HepG2 (cell line): ENCODE data around the gene DIAPH1. TPM values are rescaled to one million over a fixed set of nuclear protein-coding genes. Genes with fewer than 3 reads are reported as not detected.
A peak's percentile ranks its signal among the peaks of the same experiment; 100 is the strongest.

Experiments
- CBX5 ChIP-seq: sonication (generic); formaldehyde crosslinking; IDR thresholded peaks from 2 replicates; pipeline ENCODE4 v1.4.0; 2020; ENCODE audit warnings: missing genetic modification reagents, borderline replicate concordance
- ETV5 ChIP-seq: IDR thresholded peaks from 2 replicates; pipeline ENCODE4 v1.6.1; 2018; ENCODE audit warnings: missing biosample characterization, missing genetic modification reagents, inconsistent platforms, borderline replicate concordance
- GATAD1 ChIP-seq: IDR thresholded peaks from 2 replicates; pipeline ENCODE4 v1.6.1; 2016; ENCODE audit warnings: missing genetic modification reagents, missing compliant biosample characterization
- IRF9 ChIP-seq: sonication (generic); formaldehyde crosslinking; IDR thresholded peaks from 2 replicates; pipeline ENCODE4 v1.8.0; 2022; ENCODE audit warnings: missing genetic modification reagents, mild to moderate bottlenecking, borderline replicate concordance
- MXD4 ChIP-seq: IDR thresholded peaks from 2 replicates; pipeline ENCODE4 v1.6.1; 2016; ENCODE audit warnings: mild to moderate bottlenecking, missing biosample characterization, missing genetic modification reagents
- NR0B2 ChIP-seq: sonication (generic); formaldehyde crosslinking; IDR thresholded peaks from 2 replicates; pipeline ENCODE4 v1.4.0; 2020; ENCODE audit warnings: mild to moderate bottlenecking, missing genetic modification reagents
- POLR2G ChIP-seq: fragments of 200-400 bp; formaldehyde crosslinking; IDR thresholded peaks from 2 replicates; pipeline ENCODE4 v1.6.1; 2018; ENCODE audit warnings: mild to moderate bottlenecking, low read depth, low read length, moderate library complexity
- REPIN1 ChIP-seq: sonication (generic); formaldehyde crosslinking; IDR thresholded peaks from 2 replicates; pipeline ENCODE4 v1.8.0; 2022; ENCODE audit warnings: missing genetic modification reagents, low read depth, mild to moderate bottlenecking, borderline replicate concordance
- SALL1 ChIP-seq: sonication (generic); formaldehyde crosslinking; IDR thresholded peaks from 2 replicates; pipeline ENCODE4 v1.8.0; 2022; ENCODE audit warnings: mild to moderate bottlenecking, missing genetic modification reagents
- SALL2 ChIP-seq: sonication (generic); formaldehyde crosslinking; IDR thresholded peaks from 2 replicates; pipeline ENCODE4 v1.8.1; 2023; ENCODE audit warnings: mild to moderate bottlenecking, missing genetic modification reagents, inconsistent platforms
- SP2 ChIP-seq: sonication (generic); formaldehyde crosslinking; IDR thresholded peaks from 2 replicates; pipeline ENCODE4 v1.5.1; 2020; ENCODE audit warnings: mild to moderate bottlenecking, missing genetic modification reagents
- SPEN ChIP-seq: sonication (generic); formaldehyde crosslinking; IDR thresholded peaks from 2 replicates; pipeline ENCODE4 v1.5.1; 2020; ENCODE audit warnings: low read depth, mild to moderate bottlenecking, missing genetic modification reagents
- TBL1XR1 ChIP-seq: fragments of 150-350 bp; IDR thresholded peaks from 2 replicates; pipeline ENCODE4 v1.6.1; 2014; ENCODE audit warnings: borderline replicate concordance, low read length; ENCODE audit not compliant: partially characterized antibody
- TCF7 ChIP-seq: sonication (generic); IDR thresholded peaks from 2 replicates; pipeline ENCODE4 v1.6.1; 2016; ENCODE audit warnings: antibody characterized with exemption, low read depth
- ZBTB34 ChIP-seq: sonication (generic); formaldehyde crosslinking; IDR thresholded peaks from 2 replicates; pipeline ENCODE4 v1.8.0; 2022; ENCODE audit warnings: mild to moderate bottlenecking, missing genetic modification reagents
- ZKSCAN5 ChIP-seq: sonication (generic); formaldehyde crosslinking; IDR thresholded peaks from 2 replicates; pipeline ENCODE4 v1.5.1; 2020; ENCODE audit warnings: mild to moderate bottlenecking, missing genetic modification reagents
- ZNF225 ChIP-seq: sonication (generic); formaldehyde crosslinking; IDR thresholded peaks from 2 replicates; pipeline ENCODE4 v1.4.0; 2020; ENCODE audit warnings: mild to moderate bottlenecking, missing genetic modification reagents
- ZNF317 ChIP-seq: sonication (generic); formaldehyde crosslinking; IDR thresholded peaks from 2 replicates; pipeline ENCODE4 v1.5.0; 2020; ENCODE audit warnings: mild to moderate bottlenecking, missing genetic modification reagents
- polyA plus RNA-seq, 8 experiments: library from polyadenylated mRNA; depleted of rRNA in 3 of 8; stranded (reverse) in 7 of 8; unstranded in 1 of 8; fragments of >200 nt; fragmentation: Illumina TruSeq in 4 of 8; extraction: Trizol in 4 of 8; gene quantifications; 2 replicates each; pipeline versions ENCODE4 v1.2.1 to v1.2.3, GENCODE V29; 2011 to 2016; ENCODE audit warnings: low read depth in 4 of 8, missing spikeins in 1 of 8, mixed read lengths in 1 of 8; ENCODE audit not compliant: insufficient read depth in 1 of 8
- total RNA-seq, 5 experiments: library from RNA; depleted of rRNA; stranded (reverse); fragments of >200 nt; fragmentation: Illumina TruSeq; extraction: Trizol; gene quantifications; 2 replicates each; pipeline ENCODE4 v1.2.3, GENCODE V29; 2016; ENCODE audit warnings: low read depth in 1 of 5
- TF ChIP-seq, protein P1 (sequence below), 2 experiments: sonication (generic) in 1 of 2; formaldehyde crosslinking in 1 of 2; IDR thresholded peaks; 2 replicates each; pipeline versions ENCODE4 v1.5.1 to v1.6.1; 2011 to 2020; ENCODE audit warnings: borderline replicate concordance in 1 of 2, low read depth in 1 of 2, low read length in 1 of 2, mild to moderate bottlenecking in 1 of 2, missing genetic modification reagents in 1 of 2, moderate library complexity in 1 of 2
- TF ChIP-seq, protein P2 (sequence below): sonication (generic); formaldehyde crosslinking; IDR thresholded peaks from 2 replicates; pipeline ENCODE4 v1.9.0; 2021; ENCODE audit warnings: missing genetic modification reagents, borderline replicate concordance

The DIAPH1 gene
- total and polyA plus RNA-seq, 2 of the 13 experiments (the other 11 are each of a cell fraction or from before 2014, with no cell fraction given): 25.1 to 33.9 TPM

GRCh38 chr5:141618804-141619554 is at the start of gene DIAPH1 (continued):
- peak; percentile 55; the same call in 1 of the 2 replicates for TF ChIP-seq IRF9 (CRISPR knock-in tag)
- peak; percentile 80; the same call in 1 of the 2 replicates for TF ChIP-seq CBX5 (CRISPR knock-in tag)
- no peak for TF ChIP-seq ZNF225
- TF ChIP-seq ZNF317: peak; percentile 78
- TF ChIP-seq SP2 (CRISPR knock-in tag): peak; percentile 66
- TF ChIP-seq, protein P1, sequence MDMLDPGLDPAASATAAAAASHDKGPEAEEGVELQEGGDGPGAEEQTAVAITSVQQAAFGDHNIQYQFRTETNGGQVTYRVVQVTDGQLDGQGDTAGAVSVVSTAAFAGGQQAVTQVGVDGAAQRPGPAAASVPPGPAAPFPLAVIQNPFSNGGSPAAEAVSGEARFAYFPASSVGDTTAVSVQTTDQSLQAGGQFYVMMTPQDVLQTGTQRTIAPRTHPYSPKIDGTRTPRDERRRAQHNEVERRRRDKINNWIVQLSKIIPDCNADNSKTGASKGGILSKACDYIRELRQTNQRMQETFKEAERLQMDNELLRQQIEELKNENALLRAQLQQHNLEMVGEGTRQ (IDR thresholded peaks at IDR 0.05; ENCODE audit: low read depth, low read length): peak; percentile 59
- TF ChIP-seq, protein P1 (CRISPR knock-in tag; IDR thresholded peaks at IDR 0.05; ENCODE audit: borderline replicate concordance): peak; percentile 76
- TF ChIP-seq ETV5: peak; percentile 90
- TF ChIP-seq, protein P2, sequence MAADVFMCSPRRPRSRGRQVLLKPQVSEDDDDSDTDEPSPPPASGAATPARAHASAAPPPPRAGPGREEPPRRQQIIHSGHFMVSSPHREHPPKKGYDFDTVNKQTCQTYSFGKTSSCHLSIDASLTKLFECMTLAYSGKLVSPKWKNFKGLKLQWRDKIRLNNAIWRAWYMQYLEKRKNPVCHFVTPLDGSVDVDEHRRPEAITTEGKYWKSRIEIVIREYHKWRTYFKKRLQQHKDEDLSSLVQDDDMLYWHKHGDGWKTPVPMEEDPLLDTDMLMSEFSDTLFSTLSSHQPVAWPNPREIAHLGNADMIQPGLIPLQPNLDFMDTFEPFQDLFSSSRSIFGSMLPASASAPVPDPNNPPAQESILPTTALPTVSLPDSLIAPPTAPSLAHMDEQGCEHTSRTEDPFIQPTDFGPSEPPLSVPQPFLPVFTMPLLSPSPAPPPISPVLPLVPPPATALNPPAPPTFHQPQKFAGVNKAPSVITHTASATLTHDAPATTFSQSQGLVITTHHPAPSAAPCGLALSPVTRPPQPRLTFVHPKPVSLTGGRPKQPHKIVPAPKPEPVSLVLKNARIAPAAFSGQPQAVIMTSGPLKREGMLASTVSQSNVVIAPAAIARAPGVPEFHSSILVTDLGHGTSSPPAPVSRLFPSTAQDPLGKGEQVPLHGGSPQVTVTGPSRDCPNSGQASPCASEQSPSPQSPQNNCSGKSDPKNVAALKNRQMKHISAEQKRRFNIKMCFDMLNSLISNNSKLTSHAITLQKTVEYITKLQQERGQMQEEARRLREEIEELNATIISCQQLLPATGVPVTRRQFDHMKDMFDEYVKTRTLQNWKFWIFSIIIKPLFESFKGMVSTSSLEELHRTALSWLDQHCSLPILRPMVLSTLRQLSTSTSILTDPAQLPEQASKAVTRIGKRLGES (CRISPR knock-in tag): peak; percentile 97
- peak; percentile 96; the same call in 1 of the 2 replicates for TF ChIP-seq SALL2 (CRISPR knock-in tag)
- peak; percentile 98 for TF ChIP-seq MXD4 (CRISPR knock-in tag)
- peak; percentile 84 for TF ChIP-seq SPEN (CRISPR knock-in tag)
- TF ChIP-seq ZBTB34: peak; percentile 64; the same call in 1 of the 2 replicates
- TF ChIP-seq ZKSCAN5: no peak
- TF ChIP-seq GATAD1 (CRISPR knock-in tag): peak; percentile 68; the same call in 1 of the 2 replicates
- TF ChIP-seq NR0B2 (CRISPR knock-in tag): peak; percentile 94
- TF ChIP-seq REPIN1 (CRISPR knock-in tag): peak; percentile 88; the same call in 1 of the 2 replicates
- no peak for TF ChIP-seq TBL1XR1
- TF ChIP-seq TCF7: no peak
- TF ChIP-seq SALL1 (CRISPR knock-in tag): peak; percentile 92
- peak; percentile 73 for TF ChIP-seq POLR2G
